KOPT-K1 (cell line): ENCODE data around the gene CREB1.

ENCODE experiments used
- H3K27ac ChIP-seq: fragments of 200-600 bp; sonication (generic); 2 replicates; pipeline ENCODE4 v1.5.1; 2016; ENCODE audit warnings: antibody characterized with exemption, mild to moderate bottlenecking, low read depth, low read length; ENCODE audit not compliant: poor library complexity, severe bottlenecking
- H3K36me3 ChIP-seq: fragments of 200-600 bp; sonication (generic); 2 replicates; pipeline ENCODE4 v1.5.1; 2017; ENCODE audit warnings: antibody characterized with exemption, mild to moderate bottlenecking, low read length, moderate library complexity; ENCODE audit not compliant: insufficient read depth
- H3K9me3 ChIP-seq: fragments of 200-600 bp; sonication (generic); 2 replicates; pipeline ENCODE4 v1.5.1; 2017; ENCODE audit warnings: antibody characterized with exemption, low read length, mild to moderate bottlenecking; ENCODE audit not compliant: insufficient read depth, poor library complexity, severe bottlenecking

CREB1 gene

GRCh38 chr2:207497596-207497995 is 32.2 kb upstream of the CREB1 start:
- no peaks in the 10 kb centered on the region for H3K9me3 ChIP-seq
- no peaks in the 10 kb centered on the region for H3K36me3 ChIP-seq
- H3K27ac ChIP-seq: no peak overlapping the region

- H3K36me3 ChIP-seq: no peaks in the 10 kb centered on the region
- H3K9me3 ChIP-seq: no peaks in the 10 kb centered on the region
- H3K27ac ChIP-seq: no peak overlapping the region
Measured at GRCh38 chr2:207498427-207498826, 31.3 kb upstream of the CREB1 start.

- Histone ChIP-seq H3K36me3 (no peaks in the 10 kb centered on the region), H3K9me3 (no peaks in the 10 kb centered on the region), H3K27ac (no peak overlapping the region)
Measured at GRCh38 chr2:207499114-207499513, 30.6 kb upstream of the CREB1 start.

GRCh38 chr2:207501802-207502576 is 27.8 kb upstream of the CREB1 start:
- Histone ChIP-seq H3K9me3 (no peaks in the 10 kb centered on the region), H3K27ac (no peak overlapping the region)

GRCh38 chr2:207502577-207503198 is 27.1 kb upstream of the CREB1 start:
- Histone ChIP-seq H3K27ac (no peak overlapping the region), H3K36me3 (no peaks in the 10 kb centered on the region), H3K9me3 (no peaks in the 10 kb centered on the region)

More at GRCh38 chr2:207501802-207502576, 27.8 kb upstream of the CREB1 start:
- no peaks in the 10 kb centered on the region for H3K36me3 ChIP-seq

GRCh38 chr2:207503234-207503633 is 26.5 kb upstream of the CREB1 start:
- no peak overlapping the region for H3K27ac ChIP-seq
- H3K9me3 ChIP-seq: no peaks in the 10 kb centered on the region
- H3K36me3 ChIP-seq: no peaks in the 10 kb centered on the region

- Histone ChIP-seq H3K27ac (no peak overlapping the region), H3K36me3 (no peaks in the 10 kb centered on the region), H3K9me3 (no peaks in the 10 kb centered on the region)
Measured at GRCh38 chr2:207504513-207505170, 25.1 kb upstream of the CREB1 start.

- Histone ChIP-seq H3K27ac (no peak overlapping the region), H3K9me3 (no peaks in the 10 kb centered on the region), H3K36me3 (no peaks in the 10 kb centered on the region)
Measured at GRCh38 chr2:207505171-207505570, 24.6 kb upstream of the CREB1 start.

- Histone ChIP-seq H3K27ac (no peak overlapping the region), H3K9me3 (no peaks in the 10 kb centered on the region), H3K36me3 (no peaks in the 10 kb centered on the region)
Measured at GRCh38 chr2:207505728-207506127, 24.0 kb upstream of the CREB1 start.

GRCh38 chr2:207506426-207506825 is 23.3 kb upstream of the CREB1 start:
- no peak overlapping the region for H3K27ac ChIP-seq
- no peaks in the 10 kb centered on the region for H3K36me3 ChIP-seq
- H3K9me3 ChIP-seq: no peaks in the 10 kb centered on the region

- Histone ChIP-seq H3K9me3 (no peaks in the 10 kb centered on the region), H3K36me3 (no peaks in the 10 kb centered on the region), H3K27ac (no peak overlapping the region)
Measured at GRCh38 chr2:207510148-207510547, 19.6 kb upstream of the CREB1 start.

GRCh38 chr2:207511851-207512250 is 17.9 kb upstream of the CREB1 start:
- H3K9me3 ChIP-seq: no peaks in the 10 kb centered on the region
- no peak overlapping the region for H3K27ac ChIP-seq
- no peaks in the 10 kb centered on the region for H3K36me3 ChIP-seq

GRCh38 chr2:207512356-207512755 is 17.4 kb upstream of the CREB1 start:
- Histone ChIP-seq H3K9me3 (no peaks in the 10 kb centered on the region), H3K36me3 (no peaks in the 10 kb centered on the region), H3K27ac (no peak overlapping the region)

- Histone ChIP-seq H3K27ac (no peak overlapping the region), H3K36me3 (no peaks in the 10 kb centered on the region), H3K9me3 (no peaks in the 10 kb centered on the region)
Measured at GRCh38 chr2:207513551-207514257, 16.1 kb upstream of the CREB1 start.

- H3K36me3 ChIP-seq: no peaks in the 10 kb centered on the region
- H3K27ac ChIP-seq: no peak overlapping the region
- H3K9me3 ChIP-seq: no peaks in the 10 kb centered on the region
Measured at GRCh38 chr2:207514451-207514850, 15.3 kb upstream of the CREB1 start.
